SK-N-MC (cell line): Measurements from ENCODE around the gene PRKN.
A peak's percentile ranks its signal among the peaks of the same experiment; 100 is the strongest.

Experiments
- DNase-seq: peaks from one replicate; pipeline ENCODE4 v3.0.0-alpha.2; 2011; ENCODE audit warnings: low read depth, low spot score
- H3K27ac ChIP-seq: fragments of 200-600 bp; sonication (generic); 2 replicates; pipeline ENCODE4 v1.5.1; 2016; ENCODE audit warnings: mixed run types
- H3K36me3 ChIP-seq: fragments of 200-600 bp; sonication (generic); 2 replicates; pipeline ENCODE4 v1.6.1; 2017; ENCODE audit warnings: antibody characterized with exemption, low read length, mixed read lengths; ENCODE audit not compliant: insufficient read depth
- H3K4me3 ChIP-seq: fragments of 200-600 bp; sonication (generic); 2 replicates; pipeline ENCODE4 v1.5.1; 2016
- H3K9ac ChIP-seq: fragments of 200-600 bp; sonication (generic); 2 replicates; pipeline ENCODE4 v1.8.0; 2017; ENCODE audit warnings: mixed run types, mixed read lengths; ENCODE audit not compliant: insufficient read length
- H3K9me3 ChIP-seq: fragments of 200-600 bp; sonication (generic); 2 replicates; pipeline ENCODE4 v1.6.1; 2017; ENCODE audit warnings: low read depth, mild to moderate bottlenecking, antibody characterized with exemption, low read length, moderate library complexity, mixed read lengths
- EZH2 ChIP-seq: fragments of 200-600 bp; sonication (generic); IDR thresholded peaks from one replicate; pipeline ENCODE4 v1.6.1; 2017; ENCODE audit warnings: antibody characterized with exemption
- FOXP2 ChIP-seq: optimal IDR thresholded peaks from 2 replicates; pipeline ENCODE3; 2011; ENCODE audit warnings: mild to moderate bottlenecking, moderate library complexity; ENCODE audit not compliant: insufficient read depth; ENCODE audit errors: extremely low read length, control extremely low read depth
- POLR2AphosphoS5 ChIP-seq: IDR thresholded peaks from 2 replicates; pipeline ENCODE4 v1.6.1; 2012; ENCODE audit warnings: mild to moderate bottlenecking, low read depth, low read length, borderline replicate concordance

The PRKN gene

GRCh38 chr6:161788531-161788930 lies 939.0 kb downstream of the PRKN start:
- TF ChIP-seq FOXP2 = no peak
- TF ChIP-seq POLR2AphosphoS5 = no peak
- TF ChIP-seq EZH2 = no peak
- H3K4me3 ChIP-seq = no peak overlapping the region
- no peak overlapping the region for H3K9ac ChIP-seq
- DNase-seq = no peak
- no peak overlapping the region for H3K27ac ChIP-seq
- H3K36me3 ChIP-seq = no peaks in the 10 kb centered on the region
- no peaks in the 10 kb centered on the region for H3K9me3 ChIP-seq

DNA sequence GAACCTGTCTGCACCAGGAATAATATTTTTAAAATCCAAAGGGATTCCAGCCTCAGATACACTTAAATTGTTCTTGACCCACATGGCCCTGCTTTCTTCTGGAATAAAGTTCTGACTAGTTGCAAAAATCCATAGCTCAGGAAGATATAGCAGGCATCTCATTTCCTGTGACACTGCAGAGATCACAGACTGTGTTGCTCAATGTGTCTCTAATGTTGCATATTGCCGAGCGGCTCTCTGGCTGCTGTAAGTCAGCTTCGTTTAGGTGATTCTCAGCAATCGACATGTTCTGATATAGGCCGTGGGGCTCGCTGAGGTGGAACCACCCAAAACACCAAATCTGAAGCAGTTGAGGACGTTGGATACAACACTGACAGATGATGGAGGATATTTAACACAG lies 955.4 kb downstream of the PRKN start:
- DNase-seq = no peak
- Histone ChIP-seq H3K9ac (peak overlapping the region; percentile 9), H3K27ac (peak overlapping the region; percentile 56), H3K9me3 (no peaks in the 10 kb centered on the region), H3K36me3 (no peaks in the 10 kb centered on the region), H3K4me3 (peak overlapping the region; percentile 49)
- TF ChIP-seq FOXP2 = peak; percentile 1
- no peak for TF ChIP-seq POLR2AphosphoS5

DNA sequence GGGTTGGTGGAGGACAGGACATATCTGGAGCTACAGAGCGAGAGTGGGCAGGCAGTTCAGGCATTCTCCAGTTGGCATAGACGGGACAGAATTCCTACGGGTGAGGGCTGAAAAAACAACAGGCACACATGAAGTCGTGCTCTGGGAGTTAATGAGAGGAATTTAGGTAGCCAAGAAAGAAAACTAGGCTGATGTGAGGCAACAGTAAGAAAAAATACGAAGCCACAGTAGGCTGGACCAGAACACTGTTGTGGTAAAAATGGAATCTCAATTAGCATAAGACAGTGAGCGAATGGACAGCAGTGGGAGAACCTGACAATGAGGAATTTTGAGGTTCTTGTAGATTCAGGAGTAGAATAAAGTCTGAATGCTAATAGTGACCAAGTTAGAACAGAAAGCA lies 965.6 kb downstream of the PRKN start:
- no peak overlapping the region for H3K9ac ChIP-seq
- no peak for TF ChIP-seq POLR2AphosphoS5
- TF ChIP-seq EZH2 = no peak
- no peak for TF ChIP-seq FOXP2
- no peaks in the 10 kb centered on the region for H3K9me3 ChIP-seq
- DNase-seq = no peak
- H3K27ac ChIP-seq = no peak overlapping the region
- no peaks in the 10 kb centered on the region for H3K36me3 ChIP-seq
- H3K4me3 ChIP-seq = no peak overlapping the region

- no peaks in the 10 kb centered on the region for H3K9me3 ChIP-seq
- no peaks in the 10 kb centered on the region for H3K36me3 ChIP-seq
- DNase-seq = no peak
- H3K4me3 ChIP-seq = no peak overlapping the region
- no peak overlapping the region for H3K9ac ChIP-seq
- no peak overlapping the region for H3K27ac ChIP-seq
- TF ChIP-seq EZH2 = no peak
- TF ChIP-seq FOXP2 = no peak
- TF ChIP-seq POLR2AphosphoS5 = no peak
Observed at GRCh38 chr6:161755080-161755479, 972.5 kb downstream of the PRKN start.

DNA sequence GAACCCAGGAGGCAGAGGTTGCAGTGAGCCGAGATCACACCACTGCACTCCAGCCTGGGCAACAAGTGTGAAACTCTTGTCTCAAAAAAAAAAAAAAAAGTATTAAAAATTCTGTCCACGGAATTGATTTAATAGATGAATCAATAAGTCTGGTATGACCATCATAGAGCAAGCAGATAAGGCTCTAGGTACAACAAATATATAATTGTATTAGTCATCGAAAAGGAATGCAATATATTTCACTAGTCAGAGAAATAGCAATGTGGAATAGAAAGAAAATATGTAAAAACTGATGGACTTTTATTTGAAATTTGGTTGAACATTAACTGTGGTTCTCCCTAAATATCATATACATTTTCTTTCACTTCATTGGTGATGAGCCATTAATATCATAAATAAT lies 976.9 kb downstream of the PRKN start:
- H3K9ac ChIP-seq = no peak overlapping the region
- H3K9me3 ChIP-seq = no peaks in the 10 kb centered on the region
- TF ChIP-seq EZH2 = no peak
- no peak for TF ChIP-seq FOXP2
- no peak for TF ChIP-seq POLR2AphosphoS5
- H3K36me3 ChIP-seq = no peaks in the 10 kb centered on the region
- no peak overlapping the region for H3K27ac ChIP-seq
- H3K4me3 ChIP-seq = no peak overlapping the region
- no peak for DNase-seq

GRCh38 chr6:161749576-161749975 lies 978.0 kb downstream of the PRKN start:
- H3K27ac ChIP-seq = no peak overlapping the region
- no peak overlapping the region for H3K4me3 ChIP-seq
- H3K36me3 ChIP-seq = no peaks in the 10 kb centered on the region
- H3K9ac ChIP-seq = no peak overlapping the region
- no peak for DNase-seq
- H3K9me3 ChIP-seq = no peaks in the 10 kb centered on the region
- TF ChIP-seq EZH2 (no peak), POLR2AphosphoS5 (no peak), FOXP2 (no peak)

DNA sequence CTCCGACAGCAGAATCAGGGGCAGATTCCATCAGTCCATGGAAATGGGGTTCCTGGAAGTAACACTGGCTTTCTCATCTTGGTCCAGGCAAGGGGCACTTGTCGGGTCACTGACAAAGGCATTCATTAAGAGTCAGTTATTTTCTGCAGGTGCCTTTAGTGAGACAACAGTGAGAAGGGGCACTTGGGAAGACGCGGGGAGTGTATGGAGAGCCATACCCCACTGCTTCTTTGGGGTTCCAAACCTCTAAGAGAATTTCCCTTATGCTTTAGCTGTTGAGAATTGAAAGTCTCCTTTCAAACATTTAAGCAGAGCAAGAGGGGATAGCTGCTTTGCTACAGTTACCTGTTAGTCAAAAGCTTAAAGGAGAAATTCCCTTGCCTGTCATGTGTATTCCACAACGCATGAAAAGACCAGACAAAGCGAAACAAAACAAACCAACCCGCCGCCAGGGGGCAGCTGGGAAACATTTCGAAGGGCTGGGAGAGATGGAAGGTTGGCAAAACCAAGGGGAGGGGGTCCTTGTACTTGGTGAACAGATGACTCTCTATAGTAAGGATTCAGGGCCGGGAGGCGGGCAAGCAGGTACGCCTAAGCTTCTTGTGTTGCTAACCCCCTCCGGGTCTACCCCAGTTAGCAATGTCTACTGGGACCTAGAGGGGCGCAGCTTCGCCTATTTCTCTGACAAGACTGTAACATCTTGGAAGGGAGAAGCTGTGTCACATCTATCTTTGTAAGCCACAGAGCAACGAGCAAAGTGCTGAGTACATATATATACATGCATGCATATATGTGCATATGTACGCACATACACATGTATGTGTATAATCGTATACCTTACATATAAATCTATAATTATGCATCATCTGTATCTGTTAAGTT lies 978.8 kb downstream of the PRKN start:
- Histone ChIP-seq H3K9ac (no peak overlapping the region), H3K27ac (no peak overlapping the region), H3K4me3 (no peak overlapping the region), H3K9me3 (no peaks in the 10 kb centered on the region), H3K36me3 (no peaks in the 10 kb centered on the region)
- DNase-seq = no peak
- TF ChIP-seq POLR2AphosphoS5 = no peak
- no peak for TF ChIP-seq EZH2
- no peak for TF ChIP-seq FOXP2

DNA sequence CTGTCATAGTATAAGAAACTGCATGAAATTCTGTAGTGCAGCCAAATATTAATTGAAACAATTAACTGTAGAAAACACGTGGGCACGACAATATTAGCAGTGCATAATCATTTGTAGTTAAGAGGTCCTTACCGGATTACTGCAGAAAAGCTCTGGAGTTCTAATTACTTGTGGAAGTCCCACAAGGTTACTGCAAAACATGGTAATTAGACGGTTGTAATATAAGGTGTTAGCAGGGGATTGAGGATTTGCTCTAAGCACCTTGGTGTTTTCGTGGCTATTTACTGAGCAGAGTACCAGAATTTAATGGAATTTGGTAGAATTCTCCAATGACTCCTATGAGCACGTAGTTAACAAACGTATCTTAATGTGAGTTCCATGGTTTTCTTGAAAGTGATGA lies 980.1 kb downstream of the PRKN start:
- Histone ChIP-seq H3K36me3 (no peaks in the 10 kb centered on the region), H3K9me3 (no peaks in the 10 kb centered on the region), H3K9ac (no peak overlapping the region), H3K4me3 (no peak overlapping the region), H3K27ac (no peak overlapping the region)
- TF ChIP-seq POLR2AphosphoS5 (no peak), EZH2 (no peak), FOXP2 (no peak)
- no peak for DNase-seq

- Histone ChIP-seq H3K4me3 (no peak overlapping the region), H3K36me3 (no peaks in the 10 kb centered on the region), H3K27ac (no peak overlapping the region), H3K9ac (no peak overlapping the region), H3K9me3 (no peaks in the 10 kb centered on the region)
- no peak for TF ChIP-seq FOXP2
- TF ChIP-seq EZH2 = no peak
- no peak for TF ChIP-seq POLR2AphosphoS5
- DNase-seq = no peak
Observed at GRCh38 chr6:161745594-161746141, 981.9 kb downstream of the PRKN start.

- Histone ChIP-seq H3K27ac (no peak overlapping the region), H3K9ac (no peak overlapping the region), H3K36me3 (no peaks in the 10 kb centered on the region), H3K4me3 (no peak overlapping the region), H3K9me3 (no peaks in the 10 kb centered on the region)
- no peak for DNase-seq
- TF ChIP-seq EZH2 (no peak), FOXP2 (no peak), POLR2AphosphoS5 (no peak)
Observed at GRCh38 chr6:161745128-161745527, 982.4 kb downstream of the PRKN start.
